HG03159 (cell line): Measurements from ENCODE around the gene OSBP2.

Source experiments
- ATAC-seq: cut with Tn5 transposase; IDR thresholded peaks from one replicate; pipeline ENCODE4 v1.9.1; 2021; ENCODE audit warnings: mild to moderate bottlenecking, moderate library complexity; ENCODE audit not compliant: unreplicated experiment

OSBP2 gene

GRCh38 chr22:30893434-30894370 is 199.0 kb downstream of the OSBP2 start:
- ATAC-seq = no peak

- ATAC-seq = no peak
Observed at GRCh38 chr22:30894371-30894740, 199.7 kb downstream of the OSBP2 start.

- no peak for ATAC-seq
Observed at GRCh38 chr22:30902496-30903357, 208.1 kb downstream of the OSBP2 start.

- ATAC-seq = no peak
Observed at GRCh38 chr22:30903876-30904460, 209.3 kb downstream of the OSBP2 start.

- no peak for ATAC-seq
Observed at GRCh38 chr22:30905696-30906341, 211.1 kb downstream of the OSBP2 start.

- no peak for ATAC-seq
Observed at GRCh38 chr22:30906411-30906810, 211.7 kb downstream of the OSBP2 start.

- no peak for ATAC-seq
Observed at GRCh38 chr22:30906946-30907345, 212.3 kb downstream of the OSBP2 start.

- ATAC-seq = no peak
Observed at GRCh38 chr22:30908051-30908461, 213.4 kb downstream of the OSBP2 start.

- ATAC-seq = no peak
Observed at GRCh38 chr22:30909306-30909705, 214.6 kb downstream of the OSBP2 start.

- ATAC-seq = no peak
Observed at GRCh38 chr22:30910358-30910757, 215.7 kb downstream of the OSBP2 start.

- no peak for ATAC-seq
Observed at GRCh38 chr22:30918761-30919160, 224.1 kb downstream of the OSBP2 start.

GRCh38 chr22:30919973-30920372 is 225.3 kb downstream of the OSBP2 start:
- no peak for ATAC-seq

- ATAC-seq = no peak
Observed at GRCh38 chr22:30920407-30920806, 225.7 kb downstream of the OSBP2 start.

- no peak for ATAC-seq
Observed at GRCh38 chr22:30921108-30921507, 226.4 kb downstream of the OSBP2 start.

- ATAC-seq = no peak
Observed at GRCh38 chr22:30922151-30922611, 227.5 kb downstream of the OSBP2 start.

GRCh38 chr22:30923168-30923900 is 228.7 kb downstream of the OSBP2 start:
- no peak for ATAC-seq

GRCh38 chr22:30925667-30926066 is 231.0 kb downstream of the OSBP2 start:
- ATAC-seq = no peak

GRCh38 chr22:30926706-30927105 is 232.0 kb downstream of the OSBP2 start:
- ATAC-seq = no peak

GRCh38 chr22:30927806-30928205 is 233.1 kb downstream of the OSBP2 start:
- no peak for ATAC-seq

- ATAC-seq = no peak
Observed at GRCh38 chr22:30928401-30928800, 233.7 kb downstream of the OSBP2 start.
